Spleen (tissue), 11 donors: ENCODE results near the gene MRPS9. TPM values are rescaled to one million over a fixed set of nuclear protein-coding genes. Genes with fewer than 3 reads are reported as not detected.

Source experiments
- DNase-seq: peaks from one replicate; pipeline ENCODE4 v3.0.0-alpha.2; 2020
- H3K27ac ChIP-seq, 8 donors: fragments of 200-600 bp; sonication (generic) in 7 of 8; 1 replicate in 4 of 8; 2 replicates in 4 of 8; pipeline versions ENCODE4 v1.5.0 to v1.8.0; 2016 to 2021; ENCODE audit warnings: inconsistent platforms in 4 of 8, mild to moderate bottlenecking in 4 of 8, moderate library complexity in 1 of 8
- H3K27me3 ChIP-seq, 7 donors: fragments of 200-600 bp; sonication (generic) in 6 of 7; replicated peaks in 1 of 7; 1 replicate in 4 of 7; 2 replicates in 3 of 7; pipeline versions ENCODE4 v1.5.0 to v1.8.0; 2016 to 2021; ENCODE audit warnings: inconsistent platforms in 3 of 7, mild to moderate bottlenecking in 1 of 7
- H3K36me3 ChIP-seq, 6 donors: fragments of 200-600 bp; sonication (generic) in 5 of 6; 1 replicate in 4 of 6; 2 replicates in 2 of 6; pipeline versions ENCODE4 v1.5.0 to v1.8.0; 2016 to 2021; ENCODE audit warnings: inconsistent platforms in 2 of 6
- H3K4me1 ChIP-seq, 6 donors: fragments of 200-600 bp; sonication (generic) in 5 of 6; 1 replicate in 3 of 6; 2 replicates in 3 of 6; pipeline versions ENCODE4 v1.5.0 to v1.8.0; 2016 to 2021; ENCODE audit warnings: inconsistent platforms in 3 of 6
- H3K4me3 ChIP-seq, 8 donors: fragments of 200-600 bp; sonication (generic) in 7 of 8; 1 replicate in 4 of 8; 2 replicates in 4 of 8; pipeline versions ENCODE4 v1.5.0 to v1.8.0; 2016 to 2021; ENCODE audit warnings: inconsistent platforms in 4 of 8, mild to moderate bottlenecking in 4 of 8, moderate library complexity in 2 of 8
- H3K9me3 ChIP-seq, 8 donors: fragments of 200-600 bp; sonication (generic) in 7 of 8; 1 replicate in 4 of 8; 2 replicates in 4 of 8; pipeline versions ENCODE4 v1.5.0 to v1.8.0; 2016 to 2021; ENCODE audit warnings: inconsistent platforms in 4 of 8
- POLR2A ChIP-seq, 3 donors: fragments of 450-650 bp; IDR thresholded peaks; one replicate each; pipeline ENCODE4 v1.5.1; 2017; ENCODE audit warnings: antibody characterized with exemption in 3 of 3, mild to moderate bottlenecking in 1 of 3
- POLR2AphosphoS5 ChIP-seq, 3 donors: sonication (generic); formaldehyde crosslinking; IDR thresholded peaks; one replicate each; pipeline ENCODE4 v1.5.1; 2017; ENCODE audit warnings: antibody characterized with exemption in 3 of 3
- whole genome bisulfite sequencing, 5 donors: extraction: QIAGEN DNeasy Blood & Tissue Kit in 3 of 5; methylation state at CpG; one replicate each; pipeline versions ENCODE4 v1.1.5 to v1.1.7; 2013 to 2018; 5-methylcytosine and 5-hydroxymethylcytosine counted together
- intact Hi-C: fragments of 100-400 bp; cut with DNase I; formaldehyde crosslinking; loops from one replicate; pipeline ENCODE4 v1.15.0; 2023; ENCODE audit warnings: low total_unique reads
- polyA plus RNA-seq, 3 donors: library from polyadenylated mRNA; stranded (reverse); fragments of 200-250 nt; gene quantifications; one replicate each; pipeline ENCODE4 v1.2.1, GENCODE V29; 2013
- total RNA-seq, 7 donors: library from RNA; depleted of rRNA in 3 of 7; stranded (reverse); fragments of >200 nt in 3 of 7; fragmentation: NEBNext Ultra II Directional in 4 of 7; extraction: Animal tissue kit (Norgen Biotek cat#: 25700) in 4 of 7; gene quantifications; one replicate each; pipeline versions ENCODE4 v1.1.0 to v1.2.1, GENCODE V29; 2016 to 2021
- TF ChIP-seq, protein P1 (sequence below), 11 experiments: fragments of 200-600 bp in 7 of 11; fragments of 450-650 bp in 4 of 11; sonication (generic) in 4 of 11; IDR thresholded peaks in 8 of 11; conservative IDR thresholded peaks in 3 of 11; 1 replicate in 7 of 11; 2 replicates in 4 of 11; pipeline versions ENCODE4 v1.4.0 to v1.8.0; 2016 to 2021; ENCODE audit warnings: antibody characterized with exemption in 11 of 11, inconsistent platforms in 4 of 11, mild to moderate bottlenecking in 1 of 11
- donor health status: healthy with polysubstance abuse.
- donor health status: DM: no; HTN: no; CAD: no; lungs with moderate emphysema.
- donor health status: DM: no; HTN: no; CAD: no.
- donor health status: Bipolar disorder and iron deficiency.
- donor health status: healthy.
- donor health status: DM: no; HTN: no; CAD: no.
- donor health status: DM: yes; HTN: yes; CAD: no.

MRPS9 gene
- total and polyA plus RNA-seq, 10 donors, result 10.4 to 28.7 (median 16.0) TPM

DNA sequence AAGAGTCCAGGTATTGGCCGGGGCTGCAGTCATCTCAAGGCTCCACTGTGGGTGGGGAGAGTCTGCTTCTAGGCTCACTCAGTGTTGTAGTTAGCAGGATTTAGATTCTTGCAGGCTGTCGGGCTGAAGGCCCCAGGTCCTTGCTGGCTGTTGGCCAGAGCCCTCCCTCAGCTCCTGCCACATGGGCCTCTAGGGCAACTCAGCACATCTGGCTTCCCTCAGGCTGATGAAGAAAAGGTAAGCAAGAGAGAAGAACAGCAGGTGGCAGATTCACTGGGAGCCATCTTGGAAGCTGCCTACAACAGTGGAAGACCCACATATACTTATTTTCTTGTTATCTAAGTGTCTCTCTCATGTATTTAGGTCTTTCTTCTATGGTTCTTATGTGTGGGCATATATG lies 4.3 kb downstream of the MRPS9 start:
- intact Hi-C loops, result no loop called here
- no peaks in the 10 kb centered on the region for H3K9me3 ChIP-seq
- DNase-seq, result no peak
- H3K27ac ChIP-seq, result no peak overlapping the region
- peaks cover 6 to 46% (median 22%) of the 10 kb centered on the region in 6 donors for H3K4me1 ChIP-seq
- H3K4me3 ChIP-seq, result no peak overlapping the region
- TF ChIP-seq POLR2AphosphoS5 (IDR thresholded peaks at IDR 0.05) (no peak), POLR2A (IDR thresholded peaks at IDR 0.05) (no peak)
- TF ChIP-seq, protein P1, sequence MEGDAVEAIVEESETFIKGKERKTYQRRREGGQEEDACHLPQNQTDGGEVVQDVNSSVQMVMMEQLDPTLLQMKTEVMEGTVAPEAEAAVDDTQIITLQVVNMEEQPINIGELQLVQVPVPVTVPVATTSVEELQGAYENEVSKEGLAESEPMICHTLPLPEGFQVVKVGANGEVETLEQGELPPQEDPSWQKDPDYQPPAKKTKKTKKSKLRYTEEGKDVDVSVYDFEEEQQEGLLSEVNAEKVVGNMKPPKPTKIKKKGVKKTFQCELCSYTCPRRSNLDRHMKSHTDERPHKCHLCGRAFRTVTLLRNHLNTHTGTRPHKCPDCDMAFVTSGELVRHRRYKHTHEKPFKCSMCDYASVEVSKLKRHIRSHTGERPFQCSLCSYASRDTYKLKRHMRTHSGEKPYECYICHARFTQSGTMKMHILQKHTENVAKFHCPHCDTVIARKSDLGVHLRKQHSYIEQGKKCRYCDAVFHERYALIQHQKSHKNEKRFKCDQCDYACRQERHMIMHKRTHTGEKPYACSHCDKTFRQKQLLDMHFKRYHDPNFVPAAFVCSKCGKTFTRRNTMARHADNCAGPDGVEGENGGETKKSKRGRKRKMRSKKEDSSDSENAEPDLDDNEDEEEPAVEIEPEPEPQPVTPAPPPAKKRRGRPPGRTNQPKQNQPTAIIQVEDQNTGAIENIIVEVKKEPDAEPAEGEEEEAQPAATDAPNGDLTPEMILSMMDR (IDR thresholded peaks at IDR 0.05 in 8 of 11, conservative IDR thresholded peaks at IDR 0.05 in 3 of 11), result no peak
- H3K36me3 ChIP-seq, result peaks cover 0 to 7% (median 0%) of the 10 kb centered on the region in 6 donors
- 52 to 75% (median 63%) methylated on average over 2 of the region's 2 CpGs for WGBS, 5 donors
- no peaks in the 10 kb centered on the region for H3K27me3 ChIP-seq

DNA sequence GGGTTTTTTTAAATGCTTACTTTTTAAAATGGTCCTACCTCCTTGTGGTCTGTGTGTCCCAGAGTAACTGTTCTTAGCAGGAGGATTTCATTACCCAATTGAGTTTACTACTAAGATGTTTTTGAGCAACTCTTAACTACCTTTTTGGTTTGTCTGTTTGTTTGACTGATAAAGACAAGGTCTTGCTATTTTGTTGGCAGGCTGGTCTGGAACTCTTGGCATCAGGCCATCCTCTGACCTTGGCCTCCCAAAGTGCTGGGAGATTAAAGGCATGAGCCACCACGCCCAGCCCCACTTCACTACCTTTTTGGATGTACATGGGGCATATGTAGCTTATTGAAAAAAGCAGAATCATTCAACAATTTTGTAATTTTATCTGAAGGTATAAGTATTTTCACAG lies 14.9 kb downstream of the MRPS9 start:
- H3K4me1 ChIP-seq, result peaks cover 0 to 14% (median 3%) of the 10 kb centered on the region in 6 donors
- H3K27ac ChIP-seq, result no peak overlapping the region
- H3K36me3 ChIP-seq, result peaks cover 0 to 39% (median 9%) of the 10 kb centered on the region in 6 donors
- H3K4me3 ChIP-seq, result no peak overlapping the region
- no peak for DNase-seq
- intact Hi-C loops, result no loop called here
- TF ChIP-seq POLR2AphosphoS5 (IDR thresholded peaks at IDR 0.05), result no peak
- TF ChIP-seq, protein P1 (IDR thresholded peaks at IDR 0.05 in 8 of 11, conservative IDR thresholded peaks at IDR 0.05 in 3 of 11), result no peak
- no peak for TF ChIP-seq POLR2A (IDR thresholded peaks at IDR 0.05)
- no peaks in the 10 kb centered on the region for H3K27me3 ChIP-seq
- peaks cover 0 to 9% (median 1%) of the 10 kb centered on the region in 8 donors for H3K9me3 ChIP-seq
- WGBS, 5 donors, result 71 to 88% (median 81%) methylated on average over 1 of the region's 1 CpG

DNA sequence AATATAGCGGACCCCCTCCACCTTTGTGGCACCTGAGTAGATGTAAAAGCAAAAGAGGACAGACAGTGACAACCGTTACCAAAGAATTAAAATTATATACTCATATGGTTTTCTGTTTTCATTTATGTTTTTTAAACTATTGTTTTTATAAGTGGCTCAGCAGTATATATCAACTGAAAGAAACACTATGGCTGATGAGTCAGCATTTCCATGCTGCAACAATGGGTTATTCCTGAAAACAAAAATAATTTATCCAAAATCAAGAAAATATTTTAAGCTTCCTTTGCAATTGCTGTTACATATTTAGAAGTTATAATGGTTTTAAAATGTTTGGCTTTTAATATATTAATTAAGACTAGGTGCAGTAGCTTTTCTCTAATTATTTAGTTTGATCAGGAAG lies 17.7 kb downstream of the MRPS9 start:
- no peaks in the 10 kb centered on the region for H3K27me3 ChIP-seq
- peaks cover 0 to 20% (median 3%) of the 10 kb centered on the region in 6 donors for H3K36me3 ChIP-seq
- DNase-seq, result no peak
- TF ChIP-seq, protein P1 (IDR thresholded peaks at IDR 0.05 in 8 of 11, conservative IDR thresholded peaks at IDR 0.05 in 3 of 11), result no peak
- no peak for TF ChIP-seq POLR2A (IDR thresholded peaks at IDR 0.05)
- H3K27ac ChIP-seq, result no peak overlapping the region
- intact Hi-C loops, result no loop called here
- peaks cover 0 to 9% (median 1%) of the 10 kb centered on the region in 8 donors for H3K9me3 ChIP-seq
- no peak overlapping the region for H3K4me3 ChIP-seq
- 68 to 98% (median 75%) methylated on average over 2 of the region's 2 CpGs for WGBS, 5 donors
- H3K4me1 ChIP-seq, result peaks cover 0 to 14% (median 3%) of the 10 kb centered on the region in 6 donors

DNA sequence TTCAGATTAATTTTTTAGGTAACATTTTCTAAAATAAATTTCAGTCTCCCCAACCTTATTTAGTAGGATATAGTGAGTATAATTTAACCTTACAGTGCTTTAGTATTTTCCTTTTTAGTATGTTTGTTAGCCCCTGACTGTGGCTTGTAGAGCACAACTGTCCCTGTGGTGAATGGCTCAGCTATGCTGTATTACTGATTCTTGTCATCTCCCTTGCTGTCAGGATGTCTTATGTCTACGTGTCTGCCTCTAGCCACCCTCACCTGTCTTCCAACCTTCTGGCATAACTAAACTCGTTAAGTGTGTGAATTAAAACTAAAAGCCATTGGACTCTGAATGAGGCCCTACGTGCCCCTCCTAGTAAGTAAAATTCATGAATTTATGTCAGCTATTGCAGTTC lies 18.4 kb downstream of the MRPS9 start:
- Histone ChIP-seq H3K27me3 (no peaks in the 10 kb centered on the region), H3K9me3 (peaks cover 0 to 9% (median 1%) of the 10 kb centered on the region in 8 donors), H3K4me3 (no peak overlapping the region), H3K27ac (no peak overlapping the region), H3K36me3 (peaks cover 0 to 13% (median 1%) of the 10 kb centered on the region in 6 donors), H3K4me1 (peaks cover 0 to 14% (median 3%) of the 10 kb centered on the region in 6 donors)
- no peak for DNase-seq
- TF ChIP-seq, protein P1 (IDR thresholded peaks at IDR 0.05 in 8 of 11, conservative IDR thresholded peaks at IDR 0.05 in 3 of 11), result no peak
- TF ChIP-seq POLR2AphosphoS5 (IDR thresholded peaks at IDR 0.05), result no peak
- no peak for TF ChIP-seq POLR2A (IDR thresholded peaks at IDR 0.05)
- 78 to 96% (median 86%) methylated on average over 3 of the region's 3 CpGs for WGBS, 5 donors
- intact Hi-C loops, result no loop called here
